SK-N-SH treated with all-trans-retinoic acid at 6 μM for 48 hours (cell line): ENCODE measurements around the gene DOCK11.

Experiments
- BACH2 ChIP-seq: fragments of 250-450 bp; sonication (Bioruptor Pico); IDR thresholded peaks from 2 replicates; pipeline ENCODE4 v1.9.0; 2021; ENCODE audit warnings: mild to moderate bottlenecking, borderline replicate concordance
- ESRRG ChIP-seq: fragments of 250-450 bp; sonication (Bioruptor Pico); IDR thresholded peaks from 2 replicates; pipeline ENCODE4 v1.6.1; 2021; ENCODE audit warnings: mild to moderate bottlenecking
- ISL1 ChIP-seq: fragments of 250-450 bp; sonication (Bioruptor Pico); IDR thresholded peaks from 2 replicates; pipeline ENCODE4 v2.1.2; 2022; ENCODE audit warnings: mild to moderate bottlenecking, moderate library complexity
- PATZ1 ChIP-seq: fragments of 250-450 bp; sonication (Bioruptor Pico); IDR thresholded peaks from 2 replicates; pipeline ENCODE4 v1.8.0; 2020; ENCODE audit warnings: mild to moderate bottlenecking, moderate library complexity, borderline replicate concordance
- SNAI2 ChIP-seq: fragments of 250-450 bp; sonication (Bioruptor Pico); IDR thresholded peaks from 2 replicates; pipeline ENCODE4 v1.5.0; 2020; ENCODE audit warnings: mild to moderate bottlenecking, moderate library complexity
- TCF4 ChIP-seq: fragments of 250-450 bp; sonication (Bioruptor Pico); IDR thresholded peaks from 2 replicates; pipeline ENCODE4 v1.8.0; 2021; ENCODE audit warnings: mild to moderate bottlenecking, moderate library complexity, borderline replicate concordance
- ZFP3 ChIP-seq: fragments of 250-450 bp; sonication (Bioruptor Pico); IDR thresholded peaks from 2 replicates; pipeline ENCODE4 v1.5.0; 2020; ENCODE audit warnings: mild to moderate bottlenecking, moderate library complexity
- ZFP30 ChIP-seq: fragments of 450-650 bp; formaldehyde crosslinking; IDR thresholded peaks from 2 replicates; pipeline ENCODE4 v1.5.0; 2022; ENCODE audit warnings: mild to moderate bottlenecking, moderate library complexity
- ZNF8 ChIP-seq: fragments of 450-650 bp; formaldehyde crosslinking; IDR thresholded peaks from 2 replicates; pipeline ENCODE4 v1.5.0; 2020; ENCODE audit warnings: mild to moderate bottlenecking, moderate library complexity

GRCh38 chrX:118595501-118596042, 100.0 kb downstream of the DOCK11 start:
- no peak for TF ChIP-seq ESRRG
- no peak for TF ChIP-seq ZFP3 (CRISPR knock-in tag)
- TF ChIP-seq ZNF8, result no peak
- TF ChIP-seq PATZ1, result no peak
- no peak for TF ChIP-seq BACH2 (CRISPR knock-in tag)
- TF ChIP-seq SNAI2 (CRISPR knock-in tag), result no peak
- TF ChIP-seq TCF4, result no peak
- no peak for TF ChIP-seq ZFP30 (CRISPR knock-in tag)
- no peak for TF ChIP-seq ISL1 (CRISPR knock-in tag)
